HG03457 (cell line): Measurements from ENCODE around the gene MC1R.
"Not testable (repeated sequence)": the region's sequence is repeated elsewhere in the genome, so short reads cannot be mapped to it uniquely, and the experiment has no call there.

Experiments
- ATAC-seq: cut with Tn5 transposase; IDR thresholded peaks from one replicate; pipeline ENCODE4 v1.9.1; 2021; ENCODE audit warnings: moderate number of reproducible peaks; ENCODE audit not compliant: unreplicated experiment

Gene MC1R

GRCh38 chr16:89934019-89934418, 15.4 kb downstream of the MC1R start:
- ATAC-seq, result not testable (repeated sequence)

- ATAC-seq, result no peak
Measured at GRCh38 chr16:89934611-89935553, 16.2 kb downstream of the MC1R start.

GRCh38 chr16:89935620-89936019, 17.0 kb downstream of the MC1R start:
- ATAC-seq, result not testable (repeated sequence)

- no peak for ATAC-seq
Measured at GRCh38 chr16:89936034-89936433, 17.4 kb downstream of the MC1R start.

- ATAC-seq, result no peak
Measured at GRCh38 chr16:89936508-89936907, 17.8 kb downstream of the MC1R start.

GRCh38 chr16:89936981-89937380, 18.3 kb downstream of the MC1R start:
- no peak for ATAC-seq

GRCh38 chr16:89938175-89938885, 19.7 kb downstream of the MC1R start:
- no peak for ATAC-seq

- ATAC-seq, result no peak
Measured at GRCh38 chr16:89944773-89945172, 26.1 kb downstream of the MC1R start.

GRCh38 chr16:89945654-89946053, 27.0 kb downstream of the MC1R start:
- ATAC-seq, result no peak

GRCh38 chr16:89946515-89946914, 27.9 kb downstream of the MC1R start:
- ATAC-seq, result no peak

GRCh38 chr16:89949121-89949742, 30.6 kb downstream of the MC1R start:
- no peak for ATAC-seq

GRCh38 chr16:89949756-89950155, 31.1 kb downstream of the MC1R start:
- ATAC-seq, result no peak

- no peak for ATAC-seq
Measured at GRCh38 chr16:89951509-89951908, 32.8 kb downstream of the MC1R start.

GRCh38 chr16:89952049-89952448, 33.4 kb downstream of the MC1R start:
- no peak for ATAC-seq

GRCh38 chr16:89952551-89952950, 33.9 kb downstream of the MC1R start:
- ATAC-seq, result no peak

GRCh38 chr16:89953671-89954406, 35.2 kb downstream of the MC1R start:
- no peak for ATAC-seq

GRCh38 chr16:89954462-89954861, 35.8 kb downstream of the MC1R start:
- ATAC-seq, result no peak

- ATAC-seq, result no peak
Measured at GRCh38 chr16:89955001-89955685, 36.5 kb downstream of the MC1R start.

- ATAC-seq, result no peak
Measured at GRCh38 chr16:89956505-89957215, 38.0 kb downstream of the MC1R start.
